GM21423 (cell line): Measurements from ENCODE around the gene ABI1.
"Not testable (repeated sequence)": the region's sequence is repeated elsewhere in the genome, so short reads cannot be mapped to it uniquely, and the experiment has no call there.

Source experiments
- ATAC-seq: cut with Tn5 transposase; IDR thresholded peaks from one replicate; pipeline ENCODE4 v1.9.1; 2021; ENCODE audit warnings: mild to moderate bottlenecking, moderate library complexity; ENCODE audit not compliant: unreplicated experiment

The ABI1 gene

DNA sequence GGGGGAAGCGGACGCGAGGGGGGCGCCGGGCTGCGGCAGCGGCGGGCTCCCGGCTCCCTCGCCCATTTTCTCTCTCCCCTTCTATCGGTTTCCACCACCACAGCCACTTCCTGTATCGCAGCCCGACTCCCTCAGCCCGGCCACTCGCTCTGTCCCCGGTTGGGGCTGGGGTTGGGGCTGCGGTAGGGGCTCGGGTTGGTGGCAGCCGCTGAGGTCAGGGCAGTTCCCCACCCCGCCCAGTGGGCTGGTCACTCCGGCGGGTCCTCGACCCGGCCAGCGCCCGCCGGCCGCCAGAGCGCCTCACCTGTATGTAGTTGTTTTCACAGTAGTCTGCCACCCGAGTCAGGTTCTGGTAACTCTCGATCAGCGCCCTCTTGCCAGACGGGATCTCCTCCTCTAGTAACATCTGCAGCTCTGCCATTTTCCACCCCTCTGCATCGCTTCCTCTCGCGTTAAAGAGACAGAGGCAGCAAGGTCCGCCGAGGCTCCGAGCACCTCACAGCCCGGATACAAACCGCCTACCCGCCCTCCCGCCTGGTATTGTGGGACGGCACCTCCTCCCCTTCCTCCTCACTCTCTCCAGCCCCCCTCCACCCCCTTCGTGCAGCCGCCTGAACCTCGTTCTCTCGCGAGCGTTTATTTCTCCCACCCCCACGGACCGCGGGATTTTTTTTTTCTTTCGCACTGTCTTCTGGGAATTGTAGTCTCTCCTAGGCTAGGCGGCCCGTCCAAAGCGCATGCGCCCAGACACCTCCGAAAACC lies at the start of gene ABI1:
TSS of gene ABI1 (minus strand) at position 516 of the 762 bp plus-strand sequence. CDS start at position 421, 95 bp downstream.
- peak; percentile 63 for ATAC-seq

GRCh38 chr10:26909753-26910152 lies 49.0 kb upstream of the ABI1 start:
- no peak for ATAC-seq

GRCh38 chr10:26905253-26905781 lies 44.6 kb upstream of the ABI1 start:
- not testable (repeated sequence) for ATAC-seq

DNA sequence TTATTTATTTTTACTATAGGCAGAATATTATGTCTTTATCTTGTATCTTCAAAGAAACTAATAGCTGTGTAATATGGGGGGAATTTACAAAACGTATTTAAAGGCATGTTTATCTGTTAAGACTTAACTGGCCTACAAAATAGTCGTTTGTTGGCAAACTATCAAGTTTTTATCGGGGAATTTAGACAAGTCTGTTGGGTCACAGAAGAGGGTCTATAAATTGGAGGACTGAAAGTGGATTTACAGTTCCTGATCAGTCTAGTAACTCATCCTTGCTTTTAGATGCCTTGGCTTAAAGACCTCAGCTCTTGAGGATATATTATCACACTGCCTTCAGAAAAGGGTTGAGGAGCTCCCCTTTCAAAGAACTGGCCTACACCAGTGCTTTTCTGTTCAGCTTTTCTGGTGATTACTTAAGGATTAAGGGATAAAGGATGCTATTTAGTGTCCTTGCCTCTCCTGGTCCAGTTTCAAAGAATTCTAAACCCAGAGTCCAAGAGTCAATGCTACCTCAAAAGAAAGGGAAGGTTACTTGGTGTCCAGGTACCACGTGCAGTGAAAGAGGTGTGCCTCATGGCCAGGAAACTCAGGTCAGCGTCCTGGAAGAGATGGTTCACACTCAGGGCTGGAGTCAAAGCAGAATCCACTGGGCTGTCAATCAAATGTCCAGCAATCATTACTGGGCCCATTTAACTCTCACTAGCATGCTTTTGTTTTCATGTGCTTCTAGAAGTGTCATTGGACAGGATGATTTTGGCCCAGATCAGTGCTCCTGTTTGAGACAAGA lies 42.9 kb upstream of the ABI1 start:
- ATAC-seq, result no peak

DNA sequence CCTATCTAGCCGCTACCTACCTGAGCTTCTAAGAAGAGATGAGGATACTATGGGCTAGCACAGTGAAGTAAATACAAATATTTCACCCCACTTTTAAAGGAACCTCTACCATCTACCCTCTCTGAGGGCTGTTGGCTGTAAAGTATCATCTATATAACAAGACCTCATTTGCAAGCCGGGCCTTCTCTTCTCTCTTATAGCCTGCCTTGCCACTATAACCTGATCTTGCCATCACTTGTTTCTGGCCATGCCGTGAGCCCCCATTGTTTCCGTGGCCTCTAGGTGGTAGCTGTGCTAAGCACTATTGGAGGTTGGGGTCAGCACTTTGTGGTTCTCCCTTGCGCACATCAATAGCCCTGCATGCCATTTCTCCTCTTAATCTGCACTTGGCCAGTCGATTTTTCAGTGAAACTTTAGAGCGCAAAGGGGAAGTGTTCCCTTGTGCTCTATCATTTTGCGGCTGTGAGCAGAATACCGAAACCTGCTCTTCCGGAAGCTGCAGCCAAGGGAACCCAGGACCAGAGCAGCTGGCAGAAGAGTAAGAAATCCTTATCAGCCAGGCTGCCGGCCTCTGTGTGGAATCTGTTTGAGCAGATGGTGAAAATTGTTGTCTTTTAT lies 31.7 kb upstream of the ABI1 start:
- ATAC-seq, result peak; percentile 68

- ATAC-seq, result no peak
Observed at GRCh38 chr10:26890956-26891355, 30.2 kb upstream of the ABI1 start.

DNA sequence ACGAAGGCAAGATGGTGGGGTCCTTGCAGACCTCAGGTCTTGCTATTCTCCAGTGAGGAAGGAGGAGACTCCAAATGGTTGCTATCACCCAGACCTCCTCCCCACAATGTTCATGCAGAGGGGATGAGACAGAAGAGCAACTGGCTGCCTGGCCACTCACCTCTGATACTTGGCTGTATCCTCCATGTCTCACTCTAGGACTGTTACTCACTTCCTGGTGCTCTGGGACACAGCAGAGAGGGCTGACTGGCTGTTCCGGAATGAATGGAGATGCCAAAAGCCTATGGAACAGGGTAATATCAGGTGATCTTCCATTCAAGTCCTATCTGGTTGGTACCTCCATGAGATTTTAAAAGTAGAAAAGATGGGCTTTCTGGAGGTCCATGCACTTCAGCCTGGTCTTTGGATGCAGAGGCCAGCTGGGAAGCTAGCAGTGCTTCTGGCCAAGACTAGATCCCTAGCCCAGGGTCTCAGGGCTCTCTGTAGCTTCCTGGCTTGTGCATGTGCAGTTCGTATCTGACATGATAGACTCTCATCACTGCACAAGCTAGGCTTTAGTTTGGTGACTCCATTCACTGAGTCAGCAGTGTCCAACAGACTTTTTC lies 27.0 kb upstream of the ABI1 start:
- no peak for ATAC-seq

- no peak for ATAC-seq
Observed at GRCh38 chr10:26881600-26882331, 21.0 kb upstream of the ABI1 start.

DNA sequence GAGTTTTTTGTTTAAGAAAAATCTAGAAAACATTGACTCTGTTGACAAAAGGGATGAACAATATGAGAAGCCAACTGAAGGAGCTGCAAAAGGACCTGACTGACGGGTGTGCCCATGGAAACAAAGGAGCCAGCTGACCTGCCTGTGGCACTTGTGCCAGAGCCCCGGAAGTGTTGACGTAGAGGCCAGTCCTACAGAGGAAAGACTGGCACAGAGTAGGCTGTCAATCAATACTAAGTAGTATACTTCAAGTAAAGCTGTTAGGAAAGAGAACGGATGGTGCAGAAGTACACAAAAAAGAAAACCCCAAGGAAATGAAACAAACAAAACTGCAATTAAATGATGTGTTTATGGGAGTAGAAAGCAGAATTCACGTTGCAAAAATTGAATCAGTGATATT lies 19.0 kb upstream of the ABI1 start:
- no peak for ATAC-seq

GRCh38 chr10:26870766-26871165 lies 10.0 kb upstream of the ABI1 start:
- ATAC-seq, result no peak

GRCh38 chr10:26869528-26869927 lies 8.8 kb upstream of the ABI1 start:
- no peak for ATAC-seq

GRCh38 chr10:26863351-26864076 lies 2.8 kb upstream of the ABI1 start:
- ATAC-seq, result no peak

GRCh38 chr10:26861205-26861998 lies 644 bp upstream of the ABI1 start:
- no peak for ATAC-seq

- ATAC-seq, result peak; percentile 15
Observed at GRCh38 chr10:26860102-26860442, 686 bp downstream of the ABI1 start.

DNA sequence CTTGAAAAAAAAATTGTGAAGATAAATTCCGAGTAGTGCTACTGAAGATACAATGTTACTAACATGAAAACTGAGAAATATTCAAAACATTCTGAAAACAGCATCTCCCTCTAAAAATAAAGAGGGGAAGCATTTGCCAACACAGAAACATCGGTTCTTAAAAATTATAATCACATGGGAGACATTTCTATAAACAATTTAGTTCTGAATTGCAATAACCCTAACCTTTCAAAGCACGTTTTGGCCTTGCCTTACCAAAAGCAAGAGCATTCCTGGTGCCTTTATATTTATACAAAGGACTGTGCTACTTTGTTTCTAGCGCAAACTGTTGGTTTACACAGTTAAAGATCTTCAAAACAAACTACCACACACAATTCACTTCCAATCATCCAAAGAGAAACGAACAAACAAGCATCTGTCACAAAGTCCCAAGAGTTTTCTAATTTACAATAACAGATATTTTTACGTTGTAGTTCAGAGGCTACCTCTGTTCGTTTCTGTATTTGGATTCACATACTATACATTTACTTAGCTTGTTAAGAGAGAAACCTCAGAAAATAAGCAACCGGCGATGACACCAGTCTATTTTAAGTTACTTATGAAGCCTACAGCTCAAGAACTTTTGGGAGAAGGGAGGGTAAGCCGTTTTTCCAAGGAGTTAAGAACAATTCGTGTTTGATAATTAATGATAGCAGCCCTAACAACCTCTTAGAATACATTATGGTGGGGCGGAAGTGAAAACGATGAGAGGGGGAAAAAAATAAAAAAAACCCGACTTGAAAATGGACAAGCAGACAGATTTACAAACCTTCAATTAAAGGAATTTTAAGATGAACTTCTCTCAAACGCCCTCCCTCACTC lies 1.3 kb downstream of the ABI1 start:
- no peak for ATAC-seq

- ATAC-seq, result no peak
Observed at GRCh38 chr10:26858707-26859034, 2.1 kb downstream of the ABI1 start.

DNA sequence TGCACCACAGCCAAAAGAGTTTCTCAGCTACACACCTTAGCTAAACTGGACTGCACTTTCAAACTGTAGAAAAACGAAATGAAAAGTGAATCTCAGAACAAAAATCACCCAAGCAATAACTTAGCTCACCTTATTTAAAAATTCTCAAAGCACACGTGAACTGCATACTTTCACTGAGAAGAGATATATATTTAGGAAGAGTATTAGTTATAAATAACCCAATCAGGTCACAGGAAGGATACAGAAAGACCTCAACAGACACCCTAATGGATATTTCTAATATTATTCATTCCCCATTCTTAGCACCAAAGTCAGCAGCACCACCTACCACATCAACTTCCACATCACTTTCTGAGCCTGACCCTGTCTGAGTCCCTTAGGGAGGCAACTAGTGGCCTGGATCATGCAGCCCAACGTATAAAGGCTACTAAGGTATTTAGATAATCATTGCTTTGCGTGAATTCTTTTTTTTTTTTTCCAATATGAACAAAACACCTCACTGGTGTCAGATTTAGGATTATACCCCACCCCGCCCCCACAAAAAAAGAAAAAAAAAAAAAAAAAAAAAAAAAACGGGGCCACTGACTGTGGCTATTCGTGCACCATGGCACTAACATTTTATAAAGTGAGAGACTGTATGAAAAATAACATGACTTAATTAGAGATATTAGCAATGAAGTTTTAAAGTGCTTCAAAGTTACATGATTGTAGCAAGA lies 2.6 kb downstream of the ABI1 start:
- peak; percentile 28 for ATAC-seq

DNA sequence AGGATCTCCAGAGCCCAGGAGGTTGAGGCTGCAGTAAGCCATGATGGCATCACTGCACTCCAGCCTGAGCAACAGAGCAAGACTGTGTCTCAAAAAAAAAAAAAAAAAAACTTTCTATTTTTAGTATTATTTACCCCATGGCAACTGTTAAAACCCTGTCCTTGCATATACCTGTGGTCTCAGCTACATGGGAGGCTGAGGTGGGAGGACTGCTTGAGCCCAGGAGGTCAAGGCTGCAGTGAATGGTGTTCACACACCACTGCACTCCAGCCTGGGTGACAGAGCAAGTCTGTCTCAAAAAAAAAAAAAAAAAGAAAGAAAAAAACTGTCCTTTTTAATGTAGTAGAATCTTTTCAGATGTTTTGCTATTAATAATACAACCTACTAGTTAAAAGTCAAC lies 3.2 kb downstream of the ABI1 start:
- peak; percentile 3 for ATAC-seq
